SU-DHL-6 (cell line): ENCODE results near the gene BRINP2.

ENCODE experiments used
- CTCF ChIP-seq: fragments of 200-600 bp; sonication (generic); IDR thresholded peaks from one replicate; pipeline ENCODE4 v1.5.1; 2017; ENCODE audit warnings: antibody characterized with exemption, mild to moderate bottlenecking, low read length, moderate library complexity; ENCODE audit not compliant: insufficient read depth, poor library complexity, severe bottlenecking
- EZH2phosphoT487 ChIP-seq: fragments of 200-600 bp; sonication (generic), shearing (Covaris generic); conservative IDR thresholded peaks from 2 replicates; pipeline ENCODE4 v1.6.1; 2018; ENCODE audit warnings: mild to moderate bottlenecking, antibody characterized with exemption, low read length, moderate library complexity, mixed read lengths

- TF ChIP-seq CTCF (no peak), EZH2phosphoT487 (no peak)
Measured at GRCh38 chr1:177172272-177172671, 1.5 kb downstream of the BRINP2 start.
